ENCODE measurements around the gene USP11. TPM values are rescaled to one million over a fixed set of nuclear protein-coding genes. Genes with fewer than 3 reads are reported as not detected.

USP11 gene
- total RNA-seq, 1 donor from 2014 or later = 104 TPM

- Histone ChIP-seq H3K27me3 (no peaks in the 10 kb centered on the region), H3K27ac (no peak overlapping the region), H3K4me3 (no peak overlapping the region), H3K36me3 (peaks cover 20 to 30% of the 10 kb centered on the region in 2 donors), H3K9me3 (no peaks in the 10 kb centered on the region), H3K4me1 (peaks cover 0 to 3% of the 10 kb centered on the region in 2 donors)
- TF ChIP-seq, protein P1, sequence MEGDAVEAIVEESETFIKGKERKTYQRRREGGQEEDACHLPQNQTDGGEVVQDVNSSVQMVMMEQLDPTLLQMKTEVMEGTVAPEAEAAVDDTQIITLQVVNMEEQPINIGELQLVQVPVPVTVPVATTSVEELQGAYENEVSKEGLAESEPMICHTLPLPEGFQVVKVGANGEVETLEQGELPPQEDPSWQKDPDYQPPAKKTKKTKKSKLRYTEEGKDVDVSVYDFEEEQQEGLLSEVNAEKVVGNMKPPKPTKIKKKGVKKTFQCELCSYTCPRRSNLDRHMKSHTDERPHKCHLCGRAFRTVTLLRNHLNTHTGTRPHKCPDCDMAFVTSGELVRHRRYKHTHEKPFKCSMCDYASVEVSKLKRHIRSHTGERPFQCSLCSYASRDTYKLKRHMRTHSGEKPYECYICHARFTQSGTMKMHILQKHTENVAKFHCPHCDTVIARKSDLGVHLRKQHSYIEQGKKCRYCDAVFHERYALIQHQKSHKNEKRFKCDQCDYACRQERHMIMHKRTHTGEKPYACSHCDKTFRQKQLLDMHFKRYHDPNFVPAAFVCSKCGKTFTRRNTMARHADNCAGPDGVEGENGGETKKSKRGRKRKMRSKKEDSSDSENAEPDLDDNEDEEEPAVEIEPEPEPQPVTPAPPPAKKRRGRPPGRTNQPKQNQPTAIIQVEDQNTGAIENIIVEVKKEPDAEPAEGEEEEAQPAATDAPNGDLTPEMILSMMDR (IDR thresholded peaks at IDR 0.05) = no peak
- no peak for DNase-seq (ENCODE audit: low spot score in 2 of 2)
- intact Hi-C loops (cut with DNase I) = loop anchor here (5.0 kb wide), 4 partner anchors 39 to 1246 kb away; partner anchors contain the start of genes ELK1, FTSJ1 and UBA1
These were observed 1.6 kb upstream of the USP11 start for GRCh38 chrX:47231167-47231566.

DNA sequence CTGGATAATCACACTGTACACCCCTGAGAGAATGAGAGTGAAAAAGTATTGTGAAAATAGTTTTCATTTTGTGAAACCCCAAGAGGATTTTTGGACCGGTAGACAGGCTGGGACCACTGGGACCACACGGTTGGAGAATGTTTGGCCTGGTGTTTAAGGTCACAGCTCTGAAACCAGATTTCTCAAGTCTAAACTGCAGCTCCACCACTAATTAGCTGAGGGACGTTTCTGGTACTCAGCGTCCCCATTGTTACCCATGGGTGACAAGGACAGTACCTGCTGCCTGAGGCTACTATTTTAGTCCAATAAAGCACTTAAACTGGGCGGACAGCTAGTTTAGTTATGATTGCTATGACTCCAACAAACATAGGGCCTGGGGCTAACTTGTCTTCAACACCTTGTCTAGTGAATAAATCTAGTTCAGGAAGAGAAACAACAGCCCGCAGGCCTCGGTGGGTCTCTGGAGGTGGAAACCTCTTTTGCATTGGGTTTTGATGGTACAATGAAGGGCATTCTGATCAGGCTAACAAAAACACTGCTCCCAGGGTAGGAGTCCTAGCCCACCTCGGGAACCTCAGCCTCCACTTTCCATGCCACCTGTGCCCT, 509 bp upstream of the USP11 start:
- intact Hi-C loops (cut with DNase I) = loop anchor here (5.0 kb wide), 4 partner anchors 40 to 1245 kb away; partner anchors contain the start of genes ELK1, FTSJ1 and UBA1
- Histone ChIP-seq H3K36me3 (peaks cover 9 to 19% of the 10 kb centered on the region in 2 donors), H3K9me3 (no peaks in the 10 kb centered on the region), H3K27me3 (no peaks in the 10 kb centered on the region), H3K4me1 (peaks cover 0 to 3% of the 10 kb centered on the region in 2 donors), H3K27ac (peak overlapping the region; percentile 89 to 98), H3K4me3 (peak overlapping the region; percentile 46 to 88)
- TF ChIP-seq, protein P1 (IDR thresholded peaks at IDR 0.05) = no peak
- peak in 1 of 2 donors; percentile 66 for DNase-seq (ENCODE audit: low spot score in 2 of 2)

DNA sequence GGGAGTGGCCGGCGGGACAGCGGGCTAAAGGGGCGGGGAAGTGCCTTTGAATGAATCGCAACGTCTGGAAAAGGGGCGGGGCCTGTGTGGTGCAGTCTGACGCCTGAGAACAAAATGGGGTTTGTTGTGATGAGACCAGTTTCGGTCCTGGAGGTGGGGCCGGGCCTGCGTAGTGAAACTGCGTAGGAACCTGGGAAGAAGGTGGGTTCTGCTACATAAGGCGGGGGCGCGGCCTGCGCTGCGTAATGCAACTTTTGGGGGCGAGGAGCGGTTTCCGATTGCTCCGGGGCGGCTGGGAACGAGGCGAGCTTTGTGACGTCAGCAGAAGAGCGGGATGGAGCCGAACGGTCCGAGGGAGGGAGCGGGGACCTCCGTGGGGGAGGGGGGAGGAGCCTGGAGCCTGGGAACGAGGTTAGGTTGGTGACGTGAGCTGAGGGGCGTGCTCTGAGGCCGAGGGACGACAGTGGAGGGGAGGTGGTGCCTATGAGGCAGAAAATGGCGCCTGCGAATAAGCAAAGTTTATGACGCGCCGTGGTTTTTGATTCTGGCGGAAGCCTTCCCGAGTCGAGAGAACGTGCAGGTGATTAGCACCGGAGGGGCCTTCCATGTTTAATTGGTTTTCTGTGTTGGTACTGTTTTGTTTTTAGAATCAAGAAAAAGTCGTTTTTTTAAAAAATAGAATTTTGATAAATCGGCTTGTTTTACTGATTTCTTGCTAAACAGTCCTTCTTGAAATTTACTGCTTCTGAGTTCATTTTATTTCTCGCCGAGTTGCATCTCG, 714 bp downstream of the USP11 start:
- Histone ChIP-seq H3K9me3 (no peaks in the 10 kb centered on the region), H3K4me1 (peaks cover 0 to 3% of the 10 kb centered on the region in 2 donors), H3K36me3 (peaks cover 4 to 7% of the 10 kb centered on the region in 2 donors), H3K27me3 (no peaks in the 10 kb centered on the region), H3K4me3 (peak overlapping the region; percentile 56 to 88), H3K27ac (peak overlapping the region; percentile 89 to 98)
- intact Hi-C loops (cut with DNase I) = loop anchor here (1.0 to 5.0 kb wide), 5 partner anchors 15 to 1244 kb away; partner anchors contain the start of genes CDK16, ELK1, FTSJ1 and UBA1
- TF ChIP-seq, protein P1 (IDR thresholded peaks at IDR 0.05) = no peak
- peak; percentile 96 to 97 for DNase-seq (ENCODE audit: low spot score in 2 of 2)

DNA sequence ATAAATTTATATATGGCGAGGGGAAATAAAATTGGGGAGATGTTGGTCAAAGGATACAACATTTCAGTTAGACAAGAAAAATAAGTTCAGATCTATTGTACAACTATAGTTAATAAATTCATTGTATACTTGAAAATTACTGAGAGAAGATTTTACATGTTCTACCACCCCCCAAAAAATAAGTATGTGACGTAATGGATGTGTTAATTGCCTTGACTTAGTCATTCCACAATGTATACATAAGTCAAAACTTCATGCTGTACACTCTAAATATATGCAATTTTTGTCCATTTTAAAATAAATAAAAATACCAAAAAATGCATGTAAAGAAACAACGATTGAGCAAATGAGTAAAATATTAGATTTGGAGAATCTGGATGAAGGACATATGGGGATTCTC, 1.8 kb downstream of the USP11 start:
- Histone ChIP-seq H3K4me1 (peaks cover 0 to 3% of the 10 kb centered on the region in 2 donors), H3K27ac (peak overlapping the region in 1 of 2 donors; percentile 89), H3K4me3 (peak overlapping the region; percentile 56 to 88), H3K9me3 (no peaks in the 10 kb centered on the region), H3K27me3 (no peaks in the 10 kb centered on the region), H3K36me3 (peaks cover 0 to under 1% of the 10 kb centered on the region in 2 donors)
- TF ChIP-seq, protein P1 (IDR thresholded peaks at IDR 0.05) = no peak
- intact Hi-C loops (cut with DNase I) = loop anchor here (5.0 kb wide), 4 partner anchors 42 to 1243 kb away; partner anchors contain the start of genes ELK1, FTSJ1 and UBA1
- no peak for DNase-seq (ENCODE audit: low spot score in 2 of 2)

DNA sequence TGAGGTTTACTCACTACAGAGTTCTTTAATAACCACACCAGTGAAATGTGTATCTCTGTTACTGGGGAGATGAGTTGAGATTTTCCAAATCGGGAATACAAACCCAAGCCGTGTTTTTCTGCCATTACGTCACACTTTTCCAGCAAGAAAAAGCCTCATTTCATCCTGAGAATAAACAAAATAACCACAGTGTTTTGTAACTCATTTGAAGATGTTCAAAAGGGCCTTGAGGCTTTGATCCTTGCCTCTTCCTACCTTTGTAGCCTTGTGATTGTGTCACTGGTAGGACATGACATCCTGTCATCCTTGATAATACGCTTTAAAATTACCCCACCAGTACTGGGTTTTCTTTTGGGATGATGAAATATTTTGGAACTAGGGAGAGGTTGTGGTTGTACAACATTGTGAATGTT, 2.9 kb downstream of the USP11 start:
- DNase-seq (ENCODE audit: low spot score in 2 of 2) = no peak
- TF ChIP-seq, protein P1 (IDR thresholded peaks at IDR 0.05) = no peak
- Histone ChIP-seq H3K4me1 (peaks cover 0 to 3% of the 10 kb centered on the region in 2 donors), H3K36me3 (peaks cover 5 to 11% of the 10 kb centered on the region in 2 donors), H3K9me3 (no peaks in the 10 kb centered on the region), H3K4me3 (no peak overlapping the region), H3K27ac (peak overlapping the region in 1 of 2 donors; percentile 22), H3K27me3 (no peaks in the 10 kb centered on the region)
- intact Hi-C loops (cut with DNase I) = no loop called here

All from ascending aorta (tissue), 2 donors.